SIG-M5 treated with dmso at 0.1 percent for 504 hours (cell line): ENCODE measurements around the gene SEC16A.

Source experiments
- DNase-seq: peaks from one replicate; lab custom pipeline; 2025; ENCODE audit not compliant: unreplicated experiment; lab: John Stamatoyannopoulos, UW

The SEC16A gene

GRCh38 chr9:136486823-136487620, 4.2 kb upstream of the SEC16A start:
- no peak for DNase-seq

GRCh38 chr9:136486131-136486530, 3.3 kb upstream of the SEC16A start:
- no peak for DNase-seq

GRCh38 chr9:136485049-136486045, 2.5 kb upstream of the SEC16A start:
- peak; percentile 75 for DNase-seq

- peak; percentile 10 for DNase-seq
Observed at GRCh38 chr9:136484153-136485048, 1.6 kb upstream of the SEC16A start.

GRCh38 chr9:136483589-136484152, 831 bp upstream of the SEC16A start:
- peak; percentile 71 for DNase-seq

GRCh38 chr9:136482046-136482792, 621 bp downstream of the SEC16A start:
- peak; percentile 76 for DNase-seq

GRCh38 chr9:136481558-136481957, 1.3 kb downstream of the SEC16A start:
- no peak for DNase-seq

GRCh38 chr9:136476369-136477150, 6.3 kb downstream of the SEC16A start:
- no peak for DNase-seq

GRCh38 chr9:136474974-136475865, 7.6 kb downstream of the SEC16A start:
- no peak for DNase-seq

- no peak for DNase-seq
Observed at GRCh38 chr9:136474021-136474640, 8.7 kb downstream of the SEC16A start.

- no peak for DNase-seq
Observed at GRCh38 chr9:136473354-136473721, 9.5 kb downstream of the SEC16A start.

GRCh38 chr9:136472640-136473353, 10.0 kb downstream of the SEC16A start:
- no peak for DNase-seq

GRCh38 chr9:136471802-136472487, 10.9 kb downstream of the SEC16A start:
- no peak for DNase-seq

- no peak for DNase-seq
Observed at GRCh38 chr9:136470792-136471469, 11.9 kb downstream of the SEC16A start.

- DNase-seq, result no peak
Observed at GRCh38 chr9:136470356-136470755, 12.5 kb downstream of the SEC16A start.

GRCh38 chr9:136467766-136468165, 15.1 kb downstream of the SEC16A start:
- no peak for DNase-seq
